ENCODE data around the gene CRYBA2. TPM values are rescaled to one million over a fixed set of nuclear protein-coding genes. Genes with fewer than 3 reads are reported as not detected.

CRYBA2 gene
- total RNA-seq, 2 experiments from 2014 or later: not detected

- H3K9me3 Mint-ChIP-seq: no peaks in the 10 kb centered on the region
- no peak overlapping the region for H3K27ac Mint-ChIP-seq
- no peaks in the 10 kb centered on the region for H3K36me3 Mint-ChIP-seq
- H3K27me3 Mint-ChIP-seq: peaks cover 12% of the 10 kb centered on the region
- DNase-seq: no peak
- H3K4me3 Mint-ChIP-seq: no peak overlapping the region
- H3K4me1 Mint-ChIP-seq: no peaks in the 10 kb centered on the region
These were observed 23.5 kb upstream of the CRYBA2 start for GRCh38 chr2:219016721-219017120.

- Mint-ChIP-seq H3K4me1 (no peaks in the 10 kb centered on the region), H3K9me3 (no peaks in the 10 kb centered on the region), H3K36me3 (no peaks in the 10 kb centered on the region), H3K4me3 (no peak overlapping the region), H3K27ac (no peak overlapping the region), H3K27me3 (peaks cover 36% of the 10 kb centered on the region)
- DNase-seq: no peak
These were observed 17.7 kb upstream of the CRYBA2 start for GRCh38 chr2:219010873-219011272.

- Mint-ChIP-seq H3K27me3 (peaks cover 43% of the 10 kb centered on the region), H3K4me1 (no peaks in the 10 kb centered on the region), H3K4me3 (no peak overlapping the region), H3K36me3 (no peaks in the 10 kb centered on the region), H3K9me3 (no peaks in the 10 kb centered on the region), H3K27ac (no peak overlapping the region)
- DNase-seq: no peak
These were observed 17.0 kb upstream of the CRYBA2 start for GRCh38 chr2:219010162-219010756.

- Mint-ChIP-seq H3K27me3 (peaks cover 48% of the 10 kb centered on the region), H3K4me3 (no peak overlapping the region), H3K9me3 (no peaks in the 10 kb centered on the region), H3K27ac (no peak overlapping the region), H3K36me3 (no peaks in the 10 kb centered on the region), H3K4me1 (no peaks in the 10 kb centered on the region)
- DNase-seq: no peak
These were observed 16.1 kb upstream of the CRYBA2 start for GRCh38 chr2:219009294-219009693.

- Mint-ChIP-seq H3K4me1 (peaks cover 10% of the 10 kb centered on the region), H3K4me3 (no peak overlapping the region), H3K27me3 (peaks cover 84% of the 10 kb centered on the region), H3K36me3 (no peaks in the 10 kb centered on the region), H3K9me3 (no peaks in the 10 kb centered on the region), H3K27ac (no peak overlapping the region)
- DNase-seq: no peak
These were observed 10.8 kb upstream of the CRYBA2 start for GRCh38 chr2:219003979-219004378.

GRCh38 chr2:219003267-219003634, 10.0 kb upstream of the CRYBA2 start:
- Mint-ChIP-seq H3K4me1 (peaks cover 10% of the 10 kb centered on the region), H3K9me3 (no peaks in the 10 kb centered on the region), H3K36me3 (no peaks in the 10 kb centered on the region), H3K27me3 (peaks cover 86% of the 10 kb centered on the region), H3K4me3 (no peak overlapping the region), H3K27ac (no peak overlapping the region)
- DNase-seq: no peak

- Mint-ChIP-seq H3K9me3 (no peaks in the 10 kb centered on the region), H3K36me3 (no peaks in the 10 kb centered on the region), H3K4me3 (peak overlapping the region; percentile 70), H3K27ac (no peak overlapping the region), H3K27me3 (peaks cover 92% of the 10 kb centered on the region), H3K4me1 (peaks cover 10% of the 10 kb centered on the region)
- peak; percentile 69 for DNase-seq
These were observed 9.4 kb upstream of the CRYBA2 start for GRCh38 chr2:219002395-219003266.

GRCh38 chr2:219001577-219002394, 8.6 kb upstream of the CRYBA2 start:
- Mint-ChIP-seq H3K36me3 (no peaks in the 10 kb centered on the region), H3K4me1 (peaks cover 10% of the 10 kb centered on the region), H3K4me3 (peak overlapping the region; percentile 59), H3K9me3 (no peaks in the 10 kb centered on the region), H3K27me3 (peaks cover 91% of the 10 kb centered on the region), H3K27ac (no peak overlapping the region)
- peak; percentile 68 for DNase-seq

- no peak for DNase-seq
- Mint-ChIP-seq H3K4me1 (peaks cover 10% of the 10 kb centered on the region), H3K9me3 (no peaks in the 10 kb centered on the region), H3K27me3 (peaks cover 91% of the 10 kb centered on the region), H3K27ac (no peak overlapping the region), H3K36me3 (no peaks in the 10 kb centered on the region), H3K4me3 (no peak overlapping the region)
These were observed 7.9 kb upstream of the CRYBA2 start for GRCh38 chr2:219001100-219001576.

- no peaks in the 10 kb centered on the region for H3K9me3 Mint-ChIP-seq
- H3K27me3 Mint-ChIP-seq: peaks cover 92% of the 10 kb centered on the region
- H3K4me1 Mint-ChIP-seq: peaks cover 10% of the 10 kb centered on the region
- H3K36me3 Mint-ChIP-seq: no peaks in the 10 kb centered on the region
- no peak overlapping the region for H3K4me3 Mint-ChIP-seq
- no peak overlapping the region for H3K27ac Mint-ChIP-seq
- no peak for DNase-seq
These were observed 7.3 kb upstream of the CRYBA2 start for GRCh38 chr2:219000569-219000960.

- Mint-ChIP-seq H3K9me3 (no peaks in the 10 kb centered on the region), H3K27me3 (peaks cover 92% of the 10 kb centered on the region), H3K36me3 (no peaks in the 10 kb centered on the region), H3K4me1 (peaks cover 10% of the 10 kb centered on the region), H3K4me3 (no peak overlapping the region), H3K27ac (no peak overlapping the region)
- DNase-seq: no peak
These were observed 6.8 kb upstream of the CRYBA2 start for GRCh38 chr2:218999881-219000568.

- Mint-ChIP-seq H3K4me3 (no peak overlapping the region), H3K27ac (no peak overlapping the region), H3K4me1 (peaks cover 10% of the 10 kb centered on the region), H3K9me3 (no peaks in the 10 kb centered on the region), H3K36me3 (no peaks in the 10 kb centered on the region), H3K27me3 (peaks cover 92% of the 10 kb centered on the region)
- no peak for DNase-seq
These were observed 6.0 kb upstream of the CRYBA2 start for GRCh38 chr2:218999021-218999880.

GRCh38 chr2:218998414-218999002, 5.3 kb upstream of the CRYBA2 start:
- H3K4me3 Mint-ChIP-seq: no peak overlapping the region
- no peaks in the 10 kb centered on the region for H3K36me3 Mint-ChIP-seq
- DNase-seq: no peak
- H3K4me1 Mint-ChIP-seq: peaks cover 11% of the 10 kb centered on the region
- peaks cover 92% of the 10 kb centered on the region for H3K27me3 Mint-ChIP-seq
- no peak overlapping the region for H3K27ac Mint-ChIP-seq
- no peaks in the 10 kb centered on the region for H3K9me3 Mint-ChIP-seq

GRCh38 chr2:218997731-218998130, 4.5 kb upstream of the CRYBA2 start:
- Mint-ChIP-seq H3K27ac (no peak overlapping the region), H3K27me3 (peaks cover 89% of the 10 kb centered on the region), H3K36me3 (no peaks in the 10 kb centered on the region), H3K4me1 (peaks cover 7% of the 10 kb centered on the region), H3K9me3 (no peaks in the 10 kb centered on the region), H3K4me3 (no peak overlapping the region)
- DNase-seq: no peak
